Measurements from ENCODE around the gene CKAP4. TPM values are rescaled to one million over a fixed set of nuclear protein-coding genes. Genes with fewer than 3 reads are reported as not detected.
A peak's percentile ranks its signal among the peaks of the same experiment; 100 is the strongest.

The CKAP4 gene
- total and polyA plus RNA-seq, 7 experiments from 2014 or later: 4.3 to 27.2 (median 12.8) TPM

GRCh38 chr12:106276032-106276740, 28.4 kb upstream of the CKAP4 start:
- CTCF ChIA-PET: interaction anchor here (0.6 to 1.9 kb wide), 6 partner anchors 14 to 69 kb away, joined by 3 to 6 read pairs (median 4); no protein-coding TSS in a partner anchor
- intact Hi-C loops (cut with micrococcal nuclease): no loop called here
- POLR2A ChIA-PET: interaction anchor here (1.1 kb wide), 1 partner anchor 25 kb away, joined by 3 read pairs; no protein-coding TSS in a partner anchor
- DNase-seq (no peak), ATAC-seq (no peak)
- Mint-ChIP-seq H3K4me1 (no peaks in the 10 kb centered on the region), H3K4me3 (no peak overlapping the region), H3K27me3 (peaks cover 0 to 10% (median 0%) of the 10 kb centered on the region in 5 donors), H3K36me3 (no peaks in the 10 kb centered on the region), H3K27ac (no peak overlapping the region), H3K9me3 (peaks cover 0 to 5% (median 0%) of the 10 kb centered on the region in 11 donors)
- no peaks in the 10 kb centered on the region for H3K9me3 ChIP-seq (ENCODE audit: control insufficient read depth in 2 of 3, low read length in 3 of 3)
- no peak overlapping the region for H3K27ac ChIP-seq (ENCODE audit: low read depth, low read length)
- H3K27me3 ChIP-seq (ENCODE audit: control insufficient read depth in 2 of 2, insufficient read depth in 2 of 2, low read length in 2 of 2): no peaks in the 10 kb centered on the region
- no peak overlapping the region for H3K4me3 ChIP-seq (ENCODE audit: low read length)
- no peaks in the 10 kb centered on the region for H3K4me1 ChIP-seq (ENCODE audit: control insufficient read depth in 2 of 2, insufficient read depth in 2 of 2, low read length in 2 of 2)
- H3K36me3 ChIP-seq (ENCODE audit: control insufficient read depth in 2 of 3, insufficient read depth in 3 of 3, low read length in 3 of 3): no peaks in the 10 kb centered on the region

- Histone ChIP-seq H3K4me1 (ENCODE audit: control insufficient read depth in 2 of 2, insufficient read depth in 2 of 2, low read length in 2 of 2) (no peaks in the 10 kb centered on the region), H3K36me3 (ENCODE audit: control insufficient read depth in 2 of 3, insufficient read depth in 3 of 3, low read length in 3 of 3) (no peaks in the 10 kb centered on the region), H3K9me3 (ENCODE audit: control insufficient read depth in 2 of 3, low read length in 3 of 3) (no peaks in the 10 kb centered on the region), H3K4me3 (ENCODE audit: low read length) (no peak overlapping the region), H3K27me3 (ENCODE audit: control insufficient read depth in 2 of 2, insufficient read depth in 2 of 2, low read length in 2 of 2) (no peaks in the 10 kb centered on the region), H3K27ac (ENCODE audit: low read depth, low read length) (no peak overlapping the region)
- peaks cover 0 to 4% (median 0%) of the 10 kb centered on the region in 7 donors for H3K4me1 Mint-ChIP-seq
- peaks cover 0 to 3% (median 0%) of the 10 kb centered on the region in 11 donors for H3K9me3 Mint-ChIP-seq
- ChIA-PET CTCF (interaction anchor here (0.9 to 1.9 kb wide), 3 partner anchors 15 to 53 kb away, joined by 3 to 5 read pairs (median 4); no protein-coding TSS in a partner anchor), POLR2A (interaction anchor here (0.7 kb wide), 1 partner anchor 52 kb away, joined by 3 read pairs; no protein-coding TSS in a partner anchor)
- H3K27ac Mint-ChIP-seq: no peak overlapping the region
- H3K36me3 Mint-ChIP-seq: no peaks in the 10 kb centered on the region
- H3K4me3 Mint-ChIP-seq: no peak overlapping the region
- ATAC-seq (no peak), DNase-seq (no peak)
- intact Hi-C loops (cut with micrococcal nuclease): no loop called here
- H3K27me3 Mint-ChIP-seq: peaks cover 0 to 15% (median 0%) of the 10 kb centered on the region in 5 donors
Observed at GRCh38 chr12:106275458-106275857, 27.6 kb upstream of the CKAP4 start.

DNA sequence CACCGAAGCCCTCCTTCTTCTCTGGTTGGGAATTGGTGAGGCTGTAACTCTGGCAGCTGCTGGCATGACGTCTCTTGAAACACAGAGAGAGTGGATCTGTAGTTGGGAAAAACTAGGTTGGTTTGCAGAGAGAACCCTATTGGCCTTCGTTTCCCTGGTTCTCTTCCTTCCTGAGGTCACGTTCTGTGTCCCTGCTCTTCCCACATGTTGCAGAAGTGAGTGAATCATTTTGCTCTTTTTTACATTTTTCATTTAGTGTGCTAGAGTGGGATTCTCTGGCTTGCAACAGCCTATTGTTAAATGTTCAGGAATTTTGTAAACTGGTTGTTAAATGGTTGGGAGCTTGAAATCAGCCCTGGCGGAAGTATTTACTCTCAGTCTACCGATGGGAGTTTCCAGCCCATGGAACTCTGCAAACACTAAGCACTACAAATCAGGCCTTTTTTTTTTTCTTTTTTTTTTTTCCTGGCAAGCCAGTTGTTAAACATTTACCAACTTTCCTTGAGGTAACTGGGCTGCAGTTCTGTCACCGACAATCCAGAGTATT, 26.8 kb upstream of the CKAP4 start:
- DNase-seq (no peak), ATAC-seq (no peak)
- H3K27me3 ChIP-seq (ENCODE audit: control insufficient read depth in 2 of 2, insufficient read depth in 2 of 2, low read length in 2 of 2): no peaks in the 10 kb centered on the region
- no peaks in the 10 kb centered on the region for H3K9me3 ChIP-seq (ENCODE audit: control insufficient read depth in 2 of 3, low read length in 3 of 3)
- H3K27ac ChIP-seq (ENCODE audit: low read depth, low read length): no peak overlapping the region
- H3K36me3 ChIP-seq (ENCODE audit: control insufficient read depth in 2 of 3, insufficient read depth in 3 of 3, low read length in 3 of 3): no peaks in the 10 kb centered on the region
- Mint-ChIP-seq H3K4me1 (peaks cover 0 to 4% (median 0%) of the 10 kb centered on the region in 7 donors), H3K4me3 (no peak overlapping the region), H3K27me3 (peaks cover 0 to 12% (median 0%) of the 10 kb centered on the region in 5 donors), H3K9me3 (no peaks in the 10 kb centered on the region), H3K27ac (no peak overlapping the region), H3K36me3 (no peaks in the 10 kb centered on the region)
- no peak overlapping the region for H3K4me3 ChIP-seq (ENCODE audit: low read length)
- intact Hi-C loops (cut with micrococcal nuclease): no loop called here
- CTCF ChIA-PET: interaction anchor here (0.6 kb wide), 1 partner anchor 48 kb away, joined by 8 read pairs; no protein-coding TSS in a partner anchor
- POLR2A ChIA-PET: interaction anchor here (0.6 to 0.8 kb wide), 4 partner anchors 25 to 51 kb away, joined by 3 to 5 read pairs (median 4); no protein-coding TSS in a partner anchor
- no peaks in the 10 kb centered on the region for H3K4me1 ChIP-seq (ENCODE audit: control insufficient read depth in 2 of 2, insufficient read depth in 2 of 2, low read length in 2 of 2)

DNA sequence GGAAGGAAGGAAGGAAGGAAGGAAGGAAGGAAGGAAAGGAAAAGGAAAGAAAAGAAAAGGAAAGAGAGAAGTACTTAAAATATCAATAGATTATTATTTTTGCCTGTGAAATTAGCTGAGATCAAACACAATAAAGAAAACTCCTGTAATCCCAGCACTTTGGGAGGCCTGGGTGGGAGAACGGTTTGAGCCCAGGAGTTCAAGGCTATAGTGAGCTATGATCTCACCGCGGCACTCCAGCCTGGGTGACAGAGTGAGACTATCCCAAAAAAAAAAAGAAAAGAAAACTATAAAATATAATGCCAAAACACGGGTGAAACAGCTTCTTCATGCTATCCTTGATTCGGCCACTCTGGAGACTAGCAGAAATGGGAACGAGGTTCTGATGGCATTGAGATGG, 26.2 kb upstream of the CKAP4 start:
- Mint-ChIP-seq H3K4me1 (peaks cover 0 to 4% (median 0%) of the 10 kb centered on the region in 7 donors), H3K27me3 (peaks cover 0 to 9% (median 0%) of the 10 kb centered on the region in 5 donors), H3K36me3 (no peaks in the 10 kb centered on the region), H3K9me3 (no peaks in the 10 kb centered on the region), H3K4me3 (no peak overlapping the region), H3K27ac (peak overlapping the region in 2 of 9 donors; percentile 36 to 49)
- ATAC-seq (no peak), DNase-seq (no peak)
- intact Hi-C loops (cut with micrococcal nuclease): no loop called here
- Histone ChIP-seq H3K27ac (ENCODE audit: low read depth, low read length) (no peak overlapping the region), H3K36me3 (ENCODE audit: control insufficient read depth in 2 of 3, insufficient read depth in 3 of 3, low read length in 3 of 3) (no peaks in the 10 kb centered on the region), H3K9me3 (ENCODE audit: control insufficient read depth in 2 of 3, low read length in 3 of 3) (no peaks in the 10 kb centered on the region), H3K27me3 (ENCODE audit: control insufficient read depth in 2 of 2, insufficient read depth in 2 of 2, low read length in 2 of 2) (no peaks in the 10 kb centered on the region), H3K4me3 (ENCODE audit: low read length) (no peak overlapping the region), H3K4me1 (ENCODE audit: control insufficient read depth in 2 of 2, insufficient read depth in 2 of 2, low read length in 2 of 2) (no peaks in the 10 kb centered on the region)
- ChIA-PET POLR2A (interaction anchor here (0.8 to 1.1 kb wide), 2 partner anchors 24 to 25 kb away, joined by 3 to 5 read pairs; no protein-coding TSS in a partner anchor), CTCF (no interaction called here)

DNA sequence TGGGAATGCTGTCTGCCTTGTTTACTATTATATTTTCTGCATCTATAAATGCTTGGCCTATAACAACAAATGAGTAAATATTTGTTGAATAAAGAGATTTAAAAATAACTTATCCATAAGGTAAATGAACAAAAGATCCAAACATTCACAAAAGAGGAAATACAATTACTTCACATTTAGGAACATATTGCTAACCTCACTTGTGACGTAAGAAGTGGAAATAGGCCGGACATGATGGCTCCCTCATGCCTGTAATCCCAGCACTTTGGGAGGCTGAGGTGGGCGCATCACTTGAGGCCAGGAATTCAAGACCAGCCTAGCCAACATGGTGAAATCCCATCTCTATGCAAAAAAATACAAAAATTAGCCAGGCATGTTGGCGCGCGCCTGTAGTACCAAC, 25.7 kb upstream of the CKAP4 start:
- peak overlapping the region in 1 of 9 donors; percentile 36 for H3K27ac Mint-ChIP-seq
- intact Hi-C loops (cut with micrococcal nuclease): no loop called here
- H3K27ac ChIP-seq (ENCODE audit: low read depth, low read length): no peak overlapping the region
- DNase-seq (no peak), ATAC-seq (no peak)
- CTCF ChIA-PET: no interaction called here
- H3K36me3 ChIP-seq (ENCODE audit: control insufficient read depth in 2 of 3, insufficient read depth in 3 of 3, low read length in 3 of 3): no peaks in the 10 kb centered on the region
- peaks cover 0 to 6% (median 0%) of the 10 kb centered on the region in 7 donors for H3K4me1 Mint-ChIP-seq
- H3K4me3 ChIP-seq (ENCODE audit: low read length): no peak overlapping the region
- H3K4me1 ChIP-seq (ENCODE audit: control insufficient read depth in 2 of 2, insufficient read depth in 2 of 2, low read length in 2 of 2): no peaks in the 10 kb centered on the region
- peaks cover 0 to 9% (median 0%) of the 10 kb centered on the region in 5 donors for H3K27me3 Mint-ChIP-seq
- POLR2A ChIA-PET: interaction anchor here (0.8 to 1.1 kb wide), 3 partner anchors 20 to 26 kb away, joined by 3 to 5 read pairs (median 3); no protein-coding TSS in a partner anchor
- no peaks in the 10 kb centered on the region for H3K9me3 Mint-ChIP-seq
- H3K27me3 ChIP-seq (ENCODE audit: control insufficient read depth in 2 of 2, insufficient read depth in 2 of 2, low read length in 2 of 2): no peaks in the 10 kb centered on the region
- no peak overlapping the region for H3K4me3 Mint-ChIP-seq
- no peaks in the 10 kb centered on the region for H3K9me3 ChIP-seq (ENCODE audit: control insufficient read depth in 2 of 3, low read length in 3 of 3)
- no peaks in the 10 kb centered on the region for H3K36me3 Mint-ChIP-seq

DNA sequence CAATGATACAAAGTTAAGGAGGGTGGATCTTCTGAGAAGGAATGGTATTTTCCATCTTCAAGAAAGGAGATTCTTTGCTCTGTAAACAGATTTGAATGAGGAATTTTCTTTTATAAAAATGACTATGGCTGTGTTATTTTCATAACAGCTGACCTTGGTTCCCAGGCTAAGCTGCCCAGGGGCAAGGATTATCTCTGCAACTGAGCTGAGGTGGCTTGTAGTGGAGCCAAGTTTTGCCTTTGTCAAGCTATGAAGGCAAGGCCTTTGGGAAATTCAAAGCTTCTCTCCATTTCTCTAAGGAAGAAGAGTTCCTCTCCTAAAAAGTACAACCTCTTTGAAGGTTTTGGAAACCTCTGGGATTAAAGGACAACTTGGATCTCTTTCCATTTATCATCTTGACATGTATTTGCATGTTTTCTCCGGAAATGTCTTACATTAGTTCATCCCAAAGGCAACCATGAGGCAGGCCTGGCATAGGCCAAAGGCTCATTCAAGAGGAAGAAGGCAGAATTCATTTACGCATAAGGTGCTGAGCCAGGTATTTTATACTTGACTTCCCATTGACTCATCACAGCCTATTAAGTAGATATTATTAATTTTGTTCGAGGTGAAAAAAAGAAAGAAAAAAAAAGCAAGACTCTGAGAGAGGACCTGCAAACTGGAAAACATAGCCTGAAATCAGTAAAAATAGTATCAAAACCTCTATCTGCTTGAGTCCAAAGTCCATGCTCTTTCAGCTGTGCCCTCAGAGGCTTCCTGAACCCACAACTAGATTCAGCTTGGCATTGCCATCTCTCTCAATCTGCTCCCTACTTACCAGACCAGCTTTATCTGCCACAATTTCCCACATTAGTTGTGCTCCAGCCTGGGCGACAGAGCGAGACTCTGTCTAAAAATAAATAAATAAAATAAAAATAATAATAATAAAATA, 24.0 kb upstream of the CKAP4 start:
- no peak overlapping the region for H3K4me3 Mint-ChIP-seq

More for the DNA sequence above, 24.0 kb upstream of the CKAP4 start:
- Histone ChIP-seq H3K4me3 (ENCODE audit: low read length) (no peak overlapping the region), H3K9me3 (ENCODE audit: control insufficient read depth in 2 of 3, low read length in 3 of 3) (no peaks in the 10 kb centered on the region), H3K4me1 (ENCODE audit: control insufficient read depth in 2 of 2, insufficient read depth in 2 of 2, low read length in 2 of 2) (no peaks in the 10 kb centered on the region), H3K36me3 (ENCODE audit: control insufficient read depth in 2 of 3, insufficient read depth in 3 of 3, low read length in 3 of 3) (no peaks in the 10 kb centered on the region), H3K27ac (ENCODE audit: low read depth, low read length) (no peak overlapping the region), H3K27me3 (ENCODE audit: control insufficient read depth in 2 of 2, insufficient read depth in 2 of 2, low read length in 2 of 2) (no peaks in the 10 kb centered on the region)
- no peaks in the 10 kb centered on the region for H3K9me3 Mint-ChIP-seq
- peaks cover 0 to 9% (median 0%) of the 10 kb centered on the region in 5 donors for H3K27me3 Mint-ChIP-seq
- DNase-seq: no peak
- intact Hi-C loops (cut with micrococcal nuclease): no loop called here
- H3K36me3 Mint-ChIP-seq: no peaks in the 10 kb centered on the region
- CTCF ChIA-PET: interaction anchor here (1.2 to 1.3 kb wide), 2 partner anchors 10 to 45 kb away, joined by 3 to 4 read pairs; no protein-coding TSS in a partner anchor
- ATAC-seq: no peak
- POLR2A ChIA-PET: interaction anchor here (0.7 to 2.0 kb wide), 2 partner anchors 28 to 29 kb away, joined by 5 to 8 read pairs; no protein-coding TSS in a partner anchor
- peaks cover 0 to 18% (median 0%) of the 10 kb centered on the region in 7 donors for H3K4me1 Mint-ChIP-seq
- peak overlapping the region in 1 of 9 donors; percentile 20 for H3K27ac Mint-ChIP-seq
